ENCODE results near the gene SPINK6. TPM values are rescaled to one million over a fixed set of nuclear protein-coding genes. Genes with fewer than 3 reads are reported as not detected.

The SPINK6 gene
- polyA plus RNA-seq, 1 donor (not counting 4 experiments of a cell fraction or from before 2014, with no cell fraction given), result 35.5 TPM

DNA sequence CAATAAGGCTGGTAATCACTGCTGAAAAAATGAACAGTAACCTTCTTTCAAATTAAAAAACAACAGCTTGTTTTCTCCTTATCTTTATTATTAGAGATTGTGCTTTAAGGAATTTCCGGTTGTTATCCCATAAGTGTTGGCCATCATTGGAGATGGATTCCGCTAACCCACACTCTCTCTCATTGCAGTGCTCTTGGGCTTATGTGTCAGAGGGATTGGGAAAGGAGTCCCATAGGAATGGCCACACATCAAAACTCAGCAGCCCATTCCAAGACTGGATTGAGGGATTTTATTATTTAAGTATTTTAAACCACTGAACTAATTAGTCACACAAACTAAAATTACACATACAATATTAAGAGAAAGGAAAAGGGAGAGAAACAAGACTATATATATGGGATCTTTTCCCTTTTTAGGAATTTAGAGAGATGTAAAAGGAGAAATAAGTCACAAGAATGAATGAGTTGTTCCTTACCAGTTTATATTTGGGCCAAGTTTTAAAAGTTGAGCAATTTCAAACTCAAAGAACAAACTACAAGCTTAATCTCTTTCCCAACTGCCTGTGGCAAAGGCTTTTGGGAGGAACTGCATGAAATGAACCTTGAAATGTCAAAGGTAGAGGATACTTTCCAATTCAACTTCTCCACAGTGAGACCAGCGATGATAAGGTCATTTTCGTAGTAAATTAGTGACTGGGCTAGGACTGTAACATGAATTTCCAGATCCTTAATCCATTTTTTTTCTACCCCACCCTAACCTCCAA, 2.4 kb downstream of the SPINK6 start:
- H3K9me3 ChIP-seq (ENCODE audit: control insufficient read depth, low read depth, low read length), result no peaks in the 10 kb centered on the region
- no peaks in the 10 kb centered on the region for H3K27me3 ChIP-seq (ENCODE audit: control insufficient read depth, extremely low read depth, insufficient read depth, low read length)
- no peak overlapping the region for H3K4me3 ChIP-seq (ENCODE audit: control insufficient read depth in 2 of 3, extremely low read depth in 1 of 3, insufficient read depth in 2 of 3, low read depth in 1 of 3, low read length in 3 of 3)
- no peaks in the 10 kb centered on the region for H3K79me2 ChIP-seq (ENCODE audit: control insufficient read depth, insufficient read depth, low read length)
- peak overlapping the region; percentile 47 for H3K4me2 ChIP-seq (ENCODE audit: control insufficient read depth, extremely low read depth, insufficient read depth, low read depth, low read length)
- no peak overlapping the region for H3K9ac ChIP-seq (ENCODE audit: control insufficient read depth, extremely low read depth, insufficient read depth, low read length)
- peak overlapping the region; percentile 51 for H2AFZ ChIP-seq (ENCODE audit: control insufficient read depth, low read length)
- DNase-seq (ENCODE audit: low read depth, low spot score) (no peak), FAIRE-seq (no peak)
- TF ChIP-seq CTCF (optimal IDR thresholded peaks at IDR 0.05 in 1 of 3, IDR thresholded peaks at IDR 0.05 in 1 of 3, conservative IDR thresholded peaks at IDR 0.05 in 1 of 3; ENCODE audit: extremely low read depth in 1 of 3, insufficient read depth in 2 of 3, low read length in 3 of 3), result no peak
- no peak for TF ChIP-seq EZH2 (IDR thresholded peaks at IDR 0.05; ENCODE audit: low read length)
- H3K4me1 ChIP-seq (ENCODE audit: control insufficient read depth, extremely low read depth, insufficient read depth, low read length), result peaks cover 28% of the 10 kb centered on the region
- dilution Hi-C loops (cut with MboI; ENCODE audit: extremely low pct_ligation_motif_present, low sequenced_read_pairs), result no loop called here
- H3K9me1 ChIP-seq (ENCODE audit: control insufficient read depth, extremely low read depth, insufficient read depth, low read length), result no peaks in the 10 kb centered on the region
- H4K20me1 ChIP-seq (ENCODE audit: control insufficient read depth, extremely low read depth, insufficient read depth, low read length), result no peaks in the 10 kb centered on the region
- no peaks in the 10 kb centered on the region for H3K36me3 ChIP-seq (ENCODE audit: control insufficient read depth in 2 of 2, extremely low read depth in 1 of 2, insufficient read depth in 2 of 2, low read length in 2 of 2)
- no peak overlapping the region for H3K27ac ChIP-seq (ENCODE audit: control insufficient read depth, insufficient read depth, low read length)

DNA sequence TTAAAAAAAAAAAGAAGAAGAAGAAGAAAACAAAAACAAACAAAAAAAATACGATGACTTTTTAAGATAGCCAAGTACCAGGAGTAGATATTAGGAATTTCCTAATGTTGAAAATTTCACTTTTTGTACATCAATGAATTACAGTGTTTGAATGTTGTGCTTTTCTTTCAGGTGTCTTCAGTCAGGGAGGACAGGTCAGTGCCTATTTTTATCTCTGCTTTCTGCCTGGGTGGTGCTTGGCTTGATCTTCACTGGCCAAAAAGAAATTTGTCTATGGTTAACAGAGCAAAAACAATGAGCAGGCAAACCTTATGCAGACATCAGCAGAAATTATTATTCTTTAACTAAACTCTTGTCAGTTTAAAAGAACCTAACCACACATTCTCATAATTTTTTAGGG, 3.0 kb downstream of the SPINK6 start:
- no peaks in the 10 kb centered on the region for H4K20me1 ChIP-seq (ENCODE audit: control insufficient read depth, extremely low read depth, insufficient read depth, low read length)
- H3K27ac ChIP-seq (ENCODE audit: control insufficient read depth, insufficient read depth, low read length), result no peak overlapping the region
- no peaks in the 10 kb centered on the region for H3K27me3 ChIP-seq (ENCODE audit: control insufficient read depth, extremely low read depth, insufficient read depth, low read length)
- no peak overlapping the region for H3K4me2 ChIP-seq (ENCODE audit: control insufficient read depth, extremely low read depth, insufficient read depth, low read depth, low read length)
- H3K9me3 ChIP-seq (ENCODE audit: control insufficient read depth, low read depth, low read length), result no peaks in the 10 kb centered on the region
- no peak for DNase-seq (ENCODE audit: low read depth, low spot score)
- no peaks in the 10 kb centered on the region for H3K36me3 ChIP-seq (ENCODE audit: control insufficient read depth in 2 of 2, extremely low read depth in 1 of 2, insufficient read depth in 2 of 2, low read length in 2 of 2)
- dilution Hi-C loops (cut with MboI; ENCODE audit: extremely low pct_ligation_motif_present, low sequenced_read_pairs), result no loop called here
- H3K9me1 ChIP-seq (ENCODE audit: control insufficient read depth, extremely low read depth, insufficient read depth, low read length), result no peaks in the 10 kb centered on the region
- H3K79me2 ChIP-seq (ENCODE audit: control insufficient read depth, insufficient read depth, low read length), result no peaks in the 10 kb centered on the region
- H3K4me3 ChIP-seq (ENCODE audit: control insufficient read depth in 2 of 3, extremely low read depth in 1 of 3, insufficient read depth in 2 of 3, low read depth in 1 of 3, low read length in 3 of 3), result no peak overlapping the region
- no peak overlapping the region for H3K9ac ChIP-seq (ENCODE audit: control insufficient read depth, extremely low read depth, insufficient read depth, low read length)
- H3K4me1 ChIP-seq (ENCODE audit: control insufficient read depth, extremely low read depth, insufficient read depth, low read length), result peaks cover 28% of the 10 kb centered on the region
- no peak for TF ChIP-seq EZH2 (IDR thresholded peaks at IDR 0.05; ENCODE audit: low read length)
- TF ChIP-seq CTCF (optimal IDR thresholded peaks at IDR 0.05 in 1 of 3, IDR thresholded peaks at IDR 0.05 in 1 of 3, conservative IDR thresholded peaks at IDR 0.05 in 1 of 3; ENCODE audit: extremely low read depth in 1 of 3, insufficient read depth in 2 of 3, low read length in 3 of 3), result no peak
- no peak for FAIRE-seq
- no peak overlapping the region for H2AFZ ChIP-seq (ENCODE audit: control insufficient read depth, low read length)

Measured in keratinocyte (primary cell).